GM21723 (cell line): ENCODE data around the gene EPX.
A peak's percentile ranks its signal among the peaks of the same experiment; 100 is the strongest.

Experiments used
- ATAC-seq: cut with Tn5 transposase; IDR thresholded peaks from one replicate; pipeline ENCODE4 v1.9.1; 2021; ENCODE audit warnings: mild to moderate bottlenecking, moderate library complexity; ENCODE audit not compliant: unreplicated experiment

Gene EPX

GRCh38 chr17:58224315-58224714 lies 31.8 kb downstream of the EPX start:
- ATAC-seq: no peak

DNA sequence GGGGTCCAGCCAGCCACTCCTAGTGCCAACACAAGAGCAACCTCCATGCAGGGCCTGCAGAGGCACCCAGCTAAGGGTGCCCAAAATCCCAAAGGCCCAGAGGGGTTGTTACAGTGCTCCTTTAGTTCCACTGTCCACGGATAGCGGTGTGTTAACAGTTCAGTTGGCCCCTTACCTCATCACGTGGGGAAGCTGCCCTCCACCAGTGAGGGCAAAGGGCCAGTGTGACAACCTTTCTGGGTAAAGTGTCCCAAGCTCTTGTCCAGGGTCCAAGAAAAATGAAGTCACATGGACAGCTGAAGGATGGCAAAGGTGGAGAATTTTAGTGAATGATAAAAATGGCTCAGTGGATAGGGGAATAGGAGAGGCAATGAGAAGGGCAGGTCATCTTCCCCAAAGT lies 35.2 kb downstream of the EPX start:
- no peak for ATAC-seq

DNA sequence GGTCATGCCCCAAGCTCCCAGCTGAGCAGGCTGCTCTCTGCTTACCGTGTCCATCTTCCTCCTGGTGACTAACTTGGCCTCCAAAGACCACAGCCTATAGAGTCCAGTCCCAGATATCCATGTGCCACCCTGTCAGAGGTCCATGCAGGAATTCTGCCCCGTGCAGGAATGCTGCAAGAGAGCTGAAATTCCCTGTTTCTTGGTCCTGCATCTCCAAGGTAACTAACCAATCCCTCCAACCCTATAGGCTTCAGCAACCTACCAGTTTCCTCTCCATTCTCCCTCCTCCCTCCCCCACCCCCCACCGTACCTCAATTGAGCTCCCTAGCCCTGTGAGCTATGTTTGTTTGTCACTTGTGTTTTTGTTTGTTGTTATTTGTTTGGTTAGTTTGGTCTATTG lies 36.2 kb downstream of the EPX start:
- no peak for ATAC-seq

- ATAC-seq: no peak
Observed at GRCh38 chr17:58229384-58229783, 36.9 kb downstream of the EPX start.

DNA sequence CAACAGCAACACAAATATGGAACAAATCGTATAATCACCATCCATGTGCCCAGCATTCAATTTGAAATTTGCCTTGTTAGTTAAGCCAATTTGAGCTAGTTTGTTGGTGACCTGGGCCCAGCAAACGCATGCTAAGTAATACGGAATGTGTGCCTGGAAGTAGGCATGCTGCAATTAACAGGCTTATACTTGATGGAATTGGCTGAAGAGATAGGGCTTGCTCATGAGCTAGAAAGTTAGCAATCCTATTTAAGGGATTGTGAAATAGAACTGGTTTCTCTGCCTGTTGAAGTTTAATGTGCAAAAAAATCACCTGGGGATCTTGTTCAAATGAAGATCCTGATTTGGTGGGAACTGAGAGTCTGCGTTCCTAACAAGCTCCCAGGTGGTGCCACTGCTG lies 37.4 kb downstream of the EPX start:
- no peak for ATAC-seq

- no peak for ATAC-seq
Observed at GRCh38 chr17:58231641-58232040, 39.1 kb downstream of the EPX start.

DNA sequence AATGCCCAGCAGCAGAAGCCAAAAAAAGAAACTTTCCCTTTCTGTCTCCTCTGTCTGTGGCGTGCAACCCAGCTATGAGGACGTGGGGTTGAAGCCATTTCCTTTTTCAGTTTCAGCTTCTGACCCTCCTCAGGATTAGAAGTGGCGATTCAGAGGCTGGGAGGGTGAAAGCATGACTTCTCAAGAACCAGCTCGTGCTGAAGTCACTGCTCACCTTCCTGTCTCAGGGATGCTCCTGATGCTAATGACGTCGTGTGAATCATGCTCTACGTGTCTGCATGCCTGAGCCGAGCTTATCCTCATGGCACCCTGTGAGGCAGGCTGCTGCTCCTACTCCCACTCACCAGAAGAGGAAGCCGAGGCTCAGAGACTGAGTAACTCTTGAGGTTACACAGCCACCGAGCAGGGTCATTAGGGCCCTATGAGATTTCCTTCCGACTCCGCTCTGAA lies 40.2 kb downstream of the EPX start:
- ATAC-seq: peak; percentile 78

GRCh38 chr17:58233543-58233942 lies 41.0 kb downstream of the EPX start:
- peak; percentile 65 for ATAC-seq

GRCh38 chr17:58234512-58234911 lies 42.0 kb downstream of the EPX start:
- no peak for ATAC-seq

DNA sequence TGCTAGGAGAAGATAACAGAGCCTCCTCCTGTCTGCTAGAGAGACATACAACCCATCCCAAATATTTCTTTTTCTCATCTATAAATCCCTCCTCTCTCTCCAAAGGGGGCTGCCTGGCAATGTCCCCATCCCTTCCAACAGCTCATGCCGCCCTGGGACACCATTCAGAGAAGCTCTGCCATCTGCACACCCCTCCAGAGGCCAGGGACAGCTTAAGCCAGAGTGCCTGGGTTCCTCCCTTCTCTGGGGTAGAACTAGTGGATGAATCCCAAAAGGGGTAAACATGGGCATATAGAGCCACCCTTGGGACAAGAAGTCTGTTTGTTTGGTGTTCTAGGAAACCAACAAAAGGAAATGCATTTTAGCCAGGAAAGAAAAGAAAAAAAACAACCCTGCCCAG lies 43.3 kb downstream of the EPX start:
- no peak for ATAC-seq

DNA sequence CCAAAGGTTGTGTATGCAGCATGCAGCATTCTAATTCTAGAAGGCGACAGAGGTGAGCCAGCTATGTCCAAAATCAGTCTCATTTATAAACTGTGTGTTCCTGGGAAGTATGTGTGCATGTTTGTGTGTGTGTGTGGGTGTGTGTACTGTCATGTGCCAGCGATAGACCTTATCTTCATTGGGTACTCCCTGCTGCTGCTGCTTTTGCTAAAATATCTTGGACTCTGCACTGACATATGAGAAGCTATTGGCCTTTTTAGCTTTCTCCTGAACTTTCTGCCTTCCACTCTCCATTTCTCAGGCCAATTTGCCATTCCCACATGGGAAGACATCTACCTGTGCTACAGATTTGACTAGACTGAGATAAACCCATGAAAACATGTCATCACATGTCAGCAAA lies 43.9 kb downstream of the EPX start:
- no peak for ATAC-seq

- ATAC-seq: no peak
Observed at GRCh38 chr17:58238147-58238634, 45.7 kb downstream of the EPX start, which contains the start of gene LPO. Gene LPO, plus strand, starts transcription at chr17:58238584. Its CDS starts 4,396 bp downstream, at chr17:58242980.

- ATAC-seq: no peak
Observed at GRCh38 chr17:58239987-58240386, 47.5 kb downstream of the EPX start.

- no peak for ATAC-seq
Observed at GRCh38 chr17:58242171-58242784, 49.8 kb downstream of the EPX start.

DNA sequence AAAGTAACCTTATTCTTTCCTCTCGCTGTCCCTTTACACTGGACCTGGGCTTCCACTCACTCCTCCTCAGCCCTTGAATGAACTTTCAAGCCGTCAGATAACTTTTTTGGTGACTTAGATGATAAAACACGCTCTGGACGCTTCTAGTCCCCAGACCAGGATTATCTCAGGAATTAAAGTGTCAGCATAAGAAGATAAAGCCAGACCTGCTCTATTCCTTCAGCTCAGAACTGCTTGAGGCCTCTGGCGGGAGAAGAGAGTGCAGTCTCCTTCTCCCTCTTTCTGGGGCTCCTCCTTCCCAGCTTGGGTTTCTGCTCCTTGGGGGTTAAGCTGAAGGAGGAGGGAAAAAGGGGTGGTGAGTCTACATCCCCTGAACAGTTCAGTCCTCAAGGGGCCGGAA lies 52.4 kb downstream of the EPX start:
- no peak for ATAC-seq

DNA sequence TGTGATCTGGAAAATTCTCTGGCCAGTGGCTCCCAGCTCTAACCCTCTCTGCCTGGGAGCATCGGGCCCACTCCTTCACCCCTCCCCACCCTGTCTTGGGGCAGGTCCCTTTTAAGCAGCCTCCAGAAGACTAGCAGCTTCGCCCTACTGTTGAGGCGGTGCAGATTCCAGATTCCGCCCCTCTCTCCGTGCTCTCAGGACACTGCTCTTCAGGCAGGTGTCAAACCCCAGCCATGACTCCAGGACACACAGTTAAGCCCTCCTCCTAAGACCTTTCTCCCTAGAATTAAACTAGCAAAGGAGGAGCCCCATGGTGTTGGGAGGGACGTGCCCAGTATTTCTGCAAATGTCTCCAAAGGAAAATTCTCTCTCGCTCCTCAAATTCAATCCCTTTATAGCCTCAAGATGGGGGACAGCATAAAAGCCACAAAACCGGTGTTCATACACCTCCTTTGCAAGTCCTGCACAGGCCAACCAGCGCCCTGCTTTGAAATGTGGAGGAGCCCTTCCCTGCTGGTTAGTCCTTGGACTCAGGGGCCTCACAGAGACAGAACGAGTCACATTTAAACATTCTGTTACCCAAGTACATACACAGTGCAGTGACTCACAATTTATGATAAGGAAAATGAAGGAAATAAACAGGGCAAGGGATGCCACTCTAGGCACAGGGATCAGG lies 53.0 kb downstream of the EPX start:
- ATAC-seq: no peak

- ATAC-seq: no peak
Observed at GRCh38 chr17:58246104-58246740, 53.7 kb downstream of the EPX start.

GRCh38 chr17:58246781-58247180 lies 54.3 kb downstream of the EPX start:
- no peak for ATAC-seq

DNA sequence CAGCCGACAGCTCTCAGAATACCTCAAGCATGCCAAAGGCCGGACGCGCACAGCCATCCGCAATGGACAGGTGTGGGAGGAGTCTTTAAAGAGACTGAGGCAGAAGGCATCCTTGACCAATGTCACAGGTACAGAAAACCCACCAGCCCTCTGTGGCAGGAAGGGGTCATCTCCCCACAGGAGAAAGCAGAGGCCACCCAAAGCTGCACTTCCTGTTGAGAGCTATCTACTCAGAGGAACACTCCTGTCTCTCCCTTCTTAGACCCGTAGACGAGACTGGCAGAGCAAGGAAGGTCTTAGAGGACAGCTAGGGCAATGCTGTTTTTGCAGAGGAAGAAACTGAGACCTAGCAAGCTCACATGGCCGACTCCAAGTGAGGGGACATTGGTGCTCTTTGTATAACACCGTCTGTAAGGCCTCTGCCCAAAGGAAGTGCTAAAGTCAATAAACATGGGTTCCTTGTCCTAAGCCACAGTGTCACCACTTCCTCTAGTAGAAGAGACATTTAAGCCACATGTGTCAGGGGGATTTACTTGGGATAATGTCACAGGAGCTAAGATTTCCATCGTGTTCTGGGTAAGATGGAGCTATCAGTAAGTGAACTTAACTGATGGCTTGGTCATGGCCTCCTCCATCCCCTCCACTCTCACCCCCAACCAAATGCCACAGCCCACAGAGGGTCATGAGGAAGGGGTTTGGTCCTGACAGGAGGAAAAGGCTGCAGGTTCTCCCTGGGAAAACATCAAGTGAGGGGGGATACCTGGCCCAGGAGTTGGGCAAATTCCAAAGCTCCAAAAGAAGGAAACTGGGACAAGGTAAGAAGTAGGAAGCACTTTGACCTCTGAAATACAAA lies 55.2 kb downstream of the EPX start:
- no peak for ATAC-seq

DNA sequence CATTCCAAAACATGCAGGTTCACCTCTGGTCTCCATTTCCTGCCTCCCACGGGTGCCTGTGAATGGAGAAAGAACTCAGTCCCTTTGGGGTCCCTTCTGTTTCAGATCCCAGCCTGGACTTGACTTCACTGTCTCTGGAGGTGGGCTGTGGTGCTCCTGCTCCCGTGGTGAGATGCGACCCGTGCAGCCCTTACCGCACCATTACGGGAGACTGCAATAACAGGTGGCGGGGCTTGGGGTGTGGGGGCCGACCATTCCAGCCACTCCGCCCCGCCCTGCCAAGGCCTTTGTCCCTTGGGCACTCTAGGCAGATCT lies 56.4 kb downstream of the EPX start:
- no peak for ATAC-seq
